Stimulated activated CD8-positive, alpha-beta memory T cell treated with anti-CD3 and anti-CD28 coated beads, Interleukin-12 subunit alpha, Interleukin-12 subunit beta, amount 100 ng/mL, for 4 hours (primary cell): ENCODE measurements around the gene BEND6.
"Not testable (repeated sequence)": the region's sequence is repeated elsewhere in the genome, so short reads cannot be mapped to it uniquely, and the experiment has no call there.

Experiments
- DNase-seq: peaks from one replicate; pipeline ENCODE4 v3.0.0-alpha.2; 2020; ENCODE audit warnings: low read depth

Gene BEND6

GRCh38 chr6:56984361-56984760 lies 29.5 kb downstream of the BEND6 start:
- no peak for DNase-seq

- DNase-seq, result no peak
Measured at GRCh38 chr6:56984884-56985283, 30.0 kb downstream of the BEND6 start.

GRCh38 chr6:56986611-56987010 lies 31.7 kb downstream of the BEND6 start:
- no peak for DNase-seq

- DNase-seq, result no peak
Measured at GRCh38 chr6:56988145-56988544, 33.2 kb downstream of the BEND6 start.

- no peak for DNase-seq
Measured at GRCh38 chr6:56992036-56992435, 37.1 kb downstream of the BEND6 start.

- no peak for DNase-seq
Measured at GRCh38 chr6:56992703-56993102, 37.8 kb downstream of the BEND6 start.

GRCh38 chr6:56995347-56995902 lies 40.5 kb downstream of the BEND6 start:
- DNase-seq, result no peak

GRCh38 chr6:56996401-56996800 lies 41.5 kb downstream of the BEND6 start:
- DNase-seq, result no peak

GRCh38 chr6:56999049-56999448 lies 44.1 kb downstream of the BEND6 start:
- no peak for DNase-seq

- DNase-seq, result not testable (repeated sequence)
Measured at GRCh38 chr6:56999748-57000147, 44.8 kb downstream of the BEND6 start.

- no peak for DNase-seq
Measured at GRCh38 chr6:57002197-57002596, 47.3 kb downstream of the BEND6 start.

- no peak for DNase-seq
Measured at GRCh38 chr6:57004292-57004691, 49.4 kb downstream of the BEND6 start.

GRCh38 chr6:57006101-57006500 lies 51.2 kb downstream of the BEND6 start:
- DNase-seq, result no peak

GRCh38 chr6:57008069-57008468 lies 53.2 kb downstream of the BEND6 start:
- not testable (repeated sequence) for DNase-seq

GRCh38 chr6:57013521-57013926 lies 58.6 kb downstream of the BEND6 start:
- DNase-seq, result no peak

GRCh38 chr6:57017069-57017468 lies 62.2 kb downstream of the BEND6 start:
- no peak for DNase-seq

GRCh38 chr6:57017841-57018240 lies 62.9 kb downstream of the BEND6 start:
- no peak for DNase-seq

GRCh38 chr6:57019434-57019833 lies 64.5 kb downstream of the BEND6 start:
- no peak for DNase-seq

- no peak for DNase-seq
Measured at GRCh38 chr6:57021086-57021720, 66.3 kb downstream of the BEND6 start.

GRCh38 chr6:57024321-57024720 lies 69.4 kb downstream of the BEND6 start:
- DNase-seq, result no peak

GRCh38 chr6:57024775-57025174 lies 69.9 kb downstream of the BEND6 start:
- no peak for DNase-seq

- DNase-seq, result no peak
Measured at GRCh38 chr6:57026001-57026400, 71.1 kb downstream of the BEND6 start.

GRCh38 chr6:57027301-57027700 lies 72.4 kb downstream of the BEND6 start:
- no peak for DNase-seq

- no peak for DNase-seq
Measured at GRCh38 chr6:57029213-57029612, 74.3 kb downstream of the BEND6 start.
